ENCODE measurements around the gene TAF4. TPM values are rescaled to one million over a fixed set of nuclear protein-coding genes. Genes with fewer than 3 reads are reported as not detected.
"Not testable (repeated sequence)": the region's sequence is repeated elsewhere in the genome, so short reads cannot be mapped to it uniquely, and the experiment has no call there.

Gene TAF4
- total RNA-seq, 1 experiment from 2014 or later, result 6.1 TPM

DNA sequence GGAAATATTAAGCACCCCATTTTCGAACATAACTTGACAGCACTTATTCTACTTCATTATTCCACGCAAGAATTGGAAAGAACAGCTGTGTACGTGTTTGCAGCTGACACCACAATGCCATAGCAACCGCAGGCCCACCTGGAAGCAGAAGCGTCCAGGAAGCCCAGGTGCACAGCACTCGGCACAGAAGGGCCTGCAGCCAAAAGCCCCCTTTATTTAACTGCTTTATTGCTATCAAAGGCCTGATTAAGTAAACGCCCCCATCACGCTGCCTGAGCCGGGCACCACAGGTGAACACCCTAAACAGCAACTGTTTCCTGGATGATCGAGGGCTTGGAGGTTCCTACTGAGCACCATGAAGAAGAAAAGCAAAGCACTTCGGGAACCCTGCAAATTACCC is 6.3 kb downstream of the TAF4 start:
- no peak for DNase-seq (ENCODE audit: low read depth)

DNA sequence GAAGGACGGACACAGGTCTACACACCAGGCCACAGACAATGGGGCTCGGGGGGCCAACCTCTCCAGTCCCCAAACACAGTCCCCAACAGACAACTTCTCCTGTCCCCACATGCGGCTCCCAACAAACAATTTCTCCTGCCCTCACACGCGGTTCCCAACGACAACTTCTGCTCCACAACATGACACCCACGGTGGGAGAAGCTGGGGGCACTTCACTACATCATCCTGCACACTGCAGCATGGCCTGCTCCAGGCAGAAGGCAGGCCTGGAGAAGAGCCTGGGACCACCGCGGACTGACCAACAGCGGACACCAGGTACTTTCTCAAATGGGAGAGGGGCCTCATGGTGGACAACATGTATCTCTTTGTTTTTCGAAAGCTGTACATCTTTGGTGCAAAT is 6.7 kb downstream of the TAF4 start:
- DNase-seq (ENCODE audit: low read depth), result no peak

DNA sequence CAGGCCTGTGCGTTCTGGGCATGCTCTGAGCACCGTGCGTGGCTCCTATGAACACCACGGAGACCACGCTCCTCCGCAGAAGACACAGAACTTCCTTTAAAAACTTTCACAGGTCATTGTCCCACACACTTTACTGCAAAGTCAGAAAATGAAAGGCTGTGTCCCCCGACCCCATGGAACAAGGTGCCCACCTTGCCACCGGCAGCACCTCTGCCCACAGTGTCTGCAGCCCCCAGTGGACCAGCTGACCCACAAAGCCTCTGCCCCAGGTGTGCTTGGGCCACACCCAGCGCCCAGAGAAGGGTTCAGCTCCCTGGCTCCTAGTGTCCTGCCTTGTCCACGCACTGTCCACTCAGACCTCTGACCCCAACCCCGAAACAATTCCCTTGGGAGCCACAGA is 8.7 kb downstream of the TAF4 start:
- no peak for DNase-seq (ENCODE audit: low read depth)

DNA sequence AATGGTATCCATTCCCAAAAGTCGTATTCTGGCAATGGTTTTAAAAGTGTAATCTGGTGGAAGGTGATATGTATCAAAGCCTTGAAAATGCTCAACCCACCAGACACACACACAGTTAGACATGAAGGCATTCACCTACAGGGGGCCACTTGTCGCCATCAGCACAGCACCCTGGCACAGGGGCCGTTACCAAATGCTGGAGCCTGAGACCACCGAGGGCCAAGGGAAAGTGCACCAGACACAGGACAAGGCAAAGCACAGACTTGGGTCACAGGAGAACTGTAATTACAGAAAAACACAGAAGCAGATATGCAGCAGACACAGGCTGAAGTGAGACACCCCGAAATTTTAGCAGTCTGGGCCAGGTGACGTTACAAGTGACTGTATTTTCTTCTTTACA is 9.3 kb downstream of the TAF4 start:
- DNase-seq (ENCODE audit: low read depth), result no peak

DNA sequence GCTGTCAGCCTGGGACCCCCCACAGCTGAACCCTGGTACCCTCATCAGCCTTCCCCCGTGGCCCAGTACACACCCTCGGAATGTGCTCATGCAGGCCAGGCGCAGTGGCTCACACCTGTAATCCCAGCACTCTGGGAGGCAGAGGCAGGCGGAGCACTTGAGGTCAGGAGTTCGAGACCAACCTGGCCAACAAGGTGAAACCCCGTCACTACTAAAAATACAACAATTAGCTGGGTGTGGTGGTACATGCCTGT is 9.9 kb downstream of the TAF4 start:
- not testable (repeated sequence) for DNase-seq (ENCODE audit: low read depth)

DNA sequence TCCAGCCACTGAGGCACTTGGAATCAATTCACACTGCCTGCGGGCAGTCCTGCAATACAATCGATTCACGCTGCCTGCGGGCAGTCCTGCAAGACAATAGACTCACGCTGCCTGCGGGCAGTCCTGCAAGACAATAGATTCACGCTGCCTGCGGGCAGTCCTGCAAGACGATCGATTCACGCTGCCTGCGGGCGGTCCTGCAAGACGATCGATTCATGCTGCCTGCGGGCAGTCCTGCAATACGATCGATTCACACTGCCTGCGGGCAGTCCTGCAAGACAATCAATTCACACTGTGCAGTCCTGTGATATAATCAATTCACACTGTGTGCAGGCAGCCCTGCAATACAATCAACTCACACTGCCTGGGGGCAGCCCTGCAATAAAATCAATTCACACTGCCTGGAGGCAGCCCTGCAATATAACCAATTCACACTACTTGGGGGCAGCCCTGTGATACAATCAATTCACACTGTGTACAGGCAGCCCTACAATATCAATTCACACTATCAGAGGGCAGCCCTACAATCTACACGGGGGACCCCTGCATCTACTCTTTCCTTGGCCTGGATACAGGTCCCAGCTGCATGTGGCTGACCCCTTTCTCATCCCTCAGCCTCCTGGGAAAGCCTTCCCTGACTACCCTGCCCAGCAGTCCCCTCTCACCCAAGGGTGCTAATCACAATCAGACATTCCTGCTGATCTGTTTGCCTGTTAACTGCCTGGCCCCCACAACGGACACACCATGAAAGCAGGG is 10.4 kb downstream of the TAF4 start:
- no peak for DNase-seq (ENCODE audit: low read depth)

DNA sequence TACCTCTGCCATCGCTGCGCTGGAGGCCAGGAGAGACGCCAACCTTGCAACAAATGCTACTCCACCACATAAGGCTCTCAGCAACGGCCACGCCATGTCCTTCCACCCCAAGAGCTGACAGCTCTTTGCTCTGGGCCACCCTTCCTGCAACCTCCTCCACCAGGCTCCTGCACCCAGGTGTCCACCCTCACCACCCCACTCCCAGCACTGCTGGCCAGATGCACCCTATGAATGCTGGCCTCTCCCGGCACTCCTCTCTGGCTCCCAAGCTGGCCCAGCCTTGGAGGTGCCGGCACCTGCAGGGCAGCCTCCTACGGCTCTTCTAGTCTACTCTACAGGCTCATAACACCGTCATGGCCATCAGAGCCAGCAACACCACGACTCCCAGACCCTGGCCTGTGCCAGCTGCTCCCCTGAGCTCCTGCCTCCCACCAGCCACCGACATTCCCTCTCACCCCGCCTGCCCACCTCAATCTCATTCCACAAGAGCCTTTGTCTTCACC is 11.2 kb downstream of the TAF4 start:
- no peak for DNase-seq (ENCODE audit: low read depth)

DNA sequence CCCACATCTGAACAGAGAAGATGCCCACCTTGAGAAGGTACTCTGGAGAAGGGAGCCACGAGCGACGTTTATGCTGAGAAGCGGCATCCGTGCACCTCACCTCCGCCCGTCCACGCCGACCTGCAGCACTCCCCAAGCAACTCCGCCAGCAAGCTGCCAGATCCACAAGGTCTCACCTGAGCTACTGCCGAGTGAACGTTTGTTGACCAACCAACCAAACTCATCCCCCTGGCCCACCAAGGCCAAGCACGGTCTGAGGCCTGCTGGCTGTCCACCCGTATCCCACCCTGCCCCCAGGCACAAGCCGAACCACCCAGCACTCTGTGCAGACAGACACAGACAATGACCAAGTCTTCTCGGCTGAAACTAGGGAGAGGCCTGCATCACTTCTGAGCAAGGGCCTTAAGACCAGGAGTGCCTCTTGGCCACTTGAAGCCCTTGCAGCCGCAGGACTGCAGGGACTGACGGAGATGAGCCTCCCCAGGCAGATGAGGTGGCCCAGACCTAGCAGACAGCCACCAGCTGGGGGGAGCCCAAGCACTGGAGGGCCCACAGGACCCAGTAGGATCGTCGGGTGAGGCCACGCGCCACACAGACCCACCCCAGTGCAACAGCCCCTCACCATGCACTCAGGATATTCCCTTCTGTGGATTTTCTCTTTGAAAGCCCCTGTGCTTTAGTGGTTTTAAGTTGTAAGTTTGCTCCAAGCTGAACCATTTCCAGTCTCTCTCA is 12.1 kb downstream of the TAF4 start:
- DNase-seq (ENCODE audit: low read depth), result no peak

DNA sequence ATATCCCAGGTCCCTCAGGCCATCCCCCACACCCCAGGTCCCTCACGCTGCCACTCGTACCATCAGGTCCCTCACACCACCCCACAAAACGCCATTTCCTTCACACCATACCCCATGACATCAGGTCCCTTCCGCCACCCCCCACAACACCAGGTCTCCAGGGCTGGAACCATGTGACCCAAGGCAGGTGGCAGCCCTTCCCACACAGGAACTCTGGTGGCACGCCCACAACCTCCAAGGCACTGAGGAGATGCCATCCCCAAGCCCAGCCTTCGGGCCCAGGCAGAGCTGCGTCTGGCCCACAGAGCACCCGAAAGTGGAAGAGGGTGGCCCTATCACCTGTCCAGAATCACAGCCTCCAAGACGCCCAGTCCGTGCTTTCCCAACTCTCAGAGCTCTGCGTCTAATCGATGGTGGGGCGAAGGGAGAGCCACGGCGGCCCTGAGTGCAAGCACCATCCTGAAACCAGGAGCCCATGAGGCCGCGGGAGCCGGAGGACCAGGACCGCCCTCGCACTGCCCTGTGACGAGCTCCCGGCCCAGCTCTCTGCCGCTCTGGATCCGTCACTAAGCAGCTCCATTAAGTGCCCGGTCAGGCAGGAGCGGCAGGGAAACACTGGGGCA is 12.7 kb downstream of the TAF4 start:
- DNase-seq (ENCODE audit: low read depth), result no peak

DNA sequence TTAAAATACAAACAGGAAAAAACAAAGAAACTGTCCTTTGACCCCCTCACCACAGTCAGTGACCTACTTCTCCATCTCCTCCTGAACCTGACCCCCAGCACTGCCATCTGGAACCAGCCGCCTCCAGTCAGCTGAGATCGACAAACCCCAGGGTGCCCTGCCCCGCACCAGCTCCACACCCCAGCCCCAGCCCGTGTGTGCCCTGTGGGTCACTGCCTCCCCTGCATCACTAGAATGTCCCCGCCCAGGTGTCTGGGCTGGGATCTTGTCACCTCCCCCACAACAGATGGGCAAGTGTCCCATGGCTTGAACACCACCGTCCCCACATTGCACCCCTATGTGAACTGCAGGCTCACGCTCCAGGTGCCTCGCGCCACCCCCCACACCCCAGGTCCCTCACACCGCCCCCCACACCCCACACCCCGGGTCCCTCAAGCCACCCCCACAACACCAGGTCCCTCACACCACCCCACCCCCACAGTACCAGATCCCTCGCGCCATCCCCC is 13.3 kb downstream of the TAF4 start:
- DNase-seq (ENCODE audit: low read depth), result no peak

DNA sequence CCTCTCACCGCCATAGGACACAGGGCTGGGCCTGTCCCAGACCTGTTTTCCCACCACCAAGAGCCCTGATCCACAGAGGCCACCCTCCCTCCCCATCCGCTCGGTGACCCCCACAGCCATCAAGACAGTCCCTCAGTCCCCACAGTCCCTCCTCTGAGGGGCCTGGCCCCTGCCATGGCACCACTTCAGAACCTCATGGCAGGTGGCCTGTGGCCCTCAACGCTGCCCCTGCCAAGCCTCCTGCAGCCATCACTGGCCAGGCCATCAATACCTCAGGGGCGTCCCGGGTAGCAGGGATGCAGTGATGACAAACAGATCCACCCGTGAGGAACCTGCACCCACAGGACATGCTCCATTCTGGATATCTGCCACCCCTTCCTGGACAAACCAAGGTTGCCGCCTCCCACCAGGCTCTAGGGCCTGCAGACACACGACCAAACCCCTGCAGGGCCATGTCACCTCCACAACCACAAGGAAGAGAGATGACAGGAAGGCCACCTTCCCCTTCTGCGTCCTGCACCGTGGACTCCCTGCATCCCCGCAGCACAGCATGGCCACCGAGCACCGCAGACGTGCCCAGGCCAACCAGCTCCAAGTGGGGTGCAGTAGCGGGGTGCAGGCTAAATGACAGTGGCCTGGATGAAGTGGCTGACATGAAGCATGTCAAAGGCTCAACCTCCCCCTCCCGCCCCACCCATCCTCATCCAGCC is 14.0 kb downstream of the TAF4 start:
- no peak for DNase-seq (ENCODE audit: low read depth)

DNA sequence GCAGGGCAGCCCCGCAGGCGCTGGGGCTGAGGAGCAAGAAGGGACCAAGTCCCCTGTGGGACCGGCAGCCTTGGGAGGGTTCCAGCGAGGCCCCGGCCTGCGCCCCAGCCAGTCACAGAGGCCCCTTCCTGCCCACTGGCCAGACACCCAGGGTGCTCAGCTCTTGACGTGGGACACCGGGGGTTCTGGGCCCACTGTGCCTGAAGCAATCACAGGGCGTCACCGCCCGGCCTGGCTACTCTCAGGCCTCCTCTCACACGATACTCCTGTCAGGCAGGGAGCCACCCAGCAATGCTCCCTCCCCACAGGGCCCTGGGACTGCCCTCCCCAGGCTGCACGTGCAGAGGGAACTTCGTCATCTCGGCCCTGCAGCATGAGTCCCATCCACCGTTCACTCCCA is 14.5 kb downstream of the TAF4 start:
- DNase-seq (ENCODE audit: low read depth), result no peak

DNA sequence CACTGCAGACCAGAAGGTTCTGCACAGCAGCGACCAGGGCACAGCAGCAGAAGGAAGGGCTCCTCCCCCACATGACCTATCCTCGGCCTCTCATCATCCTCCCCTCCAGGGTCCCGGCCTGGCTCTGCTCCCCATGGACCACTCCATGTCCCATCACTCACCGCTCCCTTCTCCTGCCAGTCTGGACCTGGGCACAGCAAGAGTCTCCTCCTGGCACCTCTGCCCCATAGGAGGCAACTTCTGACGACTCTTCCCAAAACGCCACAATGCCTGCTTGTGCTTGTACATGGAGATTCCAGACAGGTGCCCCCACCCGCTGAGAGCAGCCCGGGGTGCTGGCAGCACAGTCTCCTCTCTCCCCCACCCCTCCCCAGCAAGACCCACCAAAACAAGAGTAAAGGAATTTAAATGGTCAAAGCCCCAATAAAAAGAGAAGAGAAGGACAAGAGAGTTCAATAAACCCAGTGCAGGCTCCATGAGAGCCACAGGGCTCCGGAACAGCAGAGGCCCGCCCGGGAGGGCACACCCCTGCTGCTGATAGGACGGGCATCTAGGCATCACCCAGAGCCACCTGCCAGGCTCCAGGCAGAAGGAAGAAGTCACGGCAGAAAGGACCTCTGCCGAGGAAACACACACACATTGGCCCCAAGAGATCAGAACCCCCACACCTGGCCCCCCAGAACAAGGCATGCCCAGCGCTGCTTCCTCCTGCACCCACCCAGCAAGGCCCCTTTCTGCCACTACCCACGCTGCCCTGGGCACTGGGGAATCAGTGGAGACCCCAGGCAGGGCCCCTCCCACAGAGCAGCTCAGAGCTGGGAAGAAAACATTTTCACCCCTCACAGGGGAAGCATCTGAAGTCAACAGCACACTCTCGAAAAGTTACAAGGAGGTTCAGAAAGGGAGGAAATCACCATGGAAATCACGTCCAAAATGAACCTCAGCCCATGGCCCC is 15.2 kb downstream of the TAF4 start:
- DNase-seq (ENCODE audit: low read depth), result no peak

DNA sequence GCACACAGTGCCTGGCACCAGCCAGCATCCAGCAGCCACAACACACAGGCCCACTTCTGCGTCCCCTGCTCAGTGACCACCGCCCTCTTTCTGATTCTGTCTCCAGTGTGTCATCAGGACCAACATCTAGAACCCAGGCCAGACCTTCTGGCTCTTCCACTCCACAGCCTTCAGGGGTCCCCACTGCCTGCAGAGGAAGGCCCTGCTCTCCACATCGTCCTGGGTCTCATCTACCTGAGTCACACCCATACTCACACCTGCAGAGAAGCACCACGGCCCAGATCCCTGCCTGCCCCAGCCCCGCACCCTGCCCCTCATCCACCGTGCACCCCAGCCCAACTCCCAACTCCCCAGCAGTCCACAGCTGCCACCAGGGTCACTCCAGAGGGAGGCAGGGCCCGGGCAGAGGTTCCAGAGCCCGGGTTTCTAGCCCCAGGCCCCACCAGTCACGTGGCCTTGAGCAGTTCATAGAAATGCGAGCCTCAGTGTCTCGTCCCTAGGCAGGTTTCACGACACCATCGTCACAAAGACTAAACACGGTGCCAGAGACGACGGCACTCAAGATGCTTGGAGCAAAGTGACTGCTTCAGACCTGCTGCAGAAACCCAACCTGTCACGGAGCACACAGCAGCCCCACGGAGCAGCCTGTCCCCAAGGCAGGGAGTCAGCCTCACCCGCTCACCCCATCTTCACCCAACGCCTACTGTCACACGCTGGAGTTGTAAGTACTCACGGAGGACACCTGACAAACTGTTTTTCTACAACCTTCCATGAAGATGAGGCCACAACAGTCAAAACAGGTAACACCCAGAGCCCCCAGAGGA is 16.1 kb downstream of the TAF4 start:
- DNase-seq (ENCODE audit: low read depth), result no peak

DNA sequence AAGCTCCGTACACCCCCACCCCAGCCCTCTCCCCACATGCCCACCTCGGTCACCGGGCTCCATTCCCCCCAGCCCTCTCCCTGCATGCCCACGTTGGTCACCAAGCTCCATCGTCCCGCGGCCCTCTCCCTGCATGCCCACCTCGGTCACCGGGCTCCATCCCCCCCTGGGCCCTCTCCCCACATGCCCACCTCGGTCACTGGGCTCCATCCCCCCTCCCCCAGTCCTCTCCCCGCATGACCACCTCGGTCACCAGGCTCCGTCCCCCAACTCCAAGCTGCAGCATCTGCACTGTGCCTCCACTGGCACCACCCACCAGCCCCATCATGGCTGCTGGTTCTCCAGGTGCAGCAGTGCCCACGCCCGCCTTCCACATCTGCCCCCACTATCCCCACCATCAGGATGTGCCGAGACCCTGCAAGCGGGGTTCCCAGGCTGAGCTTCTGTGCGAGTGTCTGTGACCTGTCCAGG is 16.8 kb downstream of the TAF4 start:
- DNase-seq (ENCODE audit: low read depth), result no peak

DNA sequence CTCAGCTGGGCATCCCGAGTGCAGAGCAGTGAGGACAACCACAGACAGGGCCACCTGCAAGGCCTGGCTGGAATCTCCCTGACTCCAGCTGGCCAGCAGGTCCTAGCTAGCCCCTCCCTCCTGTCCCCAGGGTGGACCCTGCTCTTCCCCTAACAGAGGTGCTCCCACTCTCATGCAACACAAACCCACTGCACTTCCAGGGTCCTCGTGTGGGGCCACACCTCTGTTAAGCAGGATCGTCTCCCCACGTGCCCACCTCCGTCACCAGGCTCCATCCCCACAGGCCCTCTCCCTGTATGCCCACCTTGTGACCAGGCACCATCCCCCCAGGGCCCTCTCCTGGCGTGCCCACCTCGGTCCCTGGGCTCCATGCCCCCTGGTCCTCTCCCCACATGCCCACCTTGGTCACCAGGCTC is 17.3 kb downstream of the TAF4 start:
- DNase-seq (ENCODE audit: low read depth), result no peak

DNA sequence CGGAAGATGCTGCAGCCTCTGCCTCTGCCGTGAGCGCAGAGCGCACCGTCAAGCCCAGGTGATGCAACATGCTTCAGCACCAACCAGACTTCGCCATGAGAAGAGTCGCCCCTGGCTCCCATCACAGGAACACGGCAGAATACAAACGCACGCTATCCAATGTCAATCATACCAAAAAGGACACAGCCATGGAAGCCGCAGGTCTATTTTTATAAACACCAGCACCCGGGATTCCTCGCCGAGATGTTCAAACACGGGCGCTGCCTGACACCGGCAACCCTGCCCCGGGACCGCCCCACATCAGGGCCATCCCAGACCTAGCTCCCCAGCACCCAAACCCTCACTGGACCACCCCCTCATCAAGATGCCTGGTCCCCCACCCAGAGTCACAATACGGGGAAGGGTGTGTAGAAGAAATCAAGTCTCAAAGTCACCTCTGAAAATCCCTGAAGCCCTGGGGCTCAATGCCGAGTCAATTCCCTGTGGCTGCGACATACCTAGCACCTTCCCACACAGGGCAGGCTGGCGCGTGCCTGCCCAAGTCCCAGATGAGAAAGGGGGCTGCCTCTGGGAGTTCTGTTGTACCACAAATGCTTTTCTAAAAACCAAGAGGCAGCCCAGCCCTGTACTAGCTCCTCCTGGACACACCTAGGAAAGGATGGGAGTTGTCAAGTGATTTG is 17.9 kb downstream of the TAF4 start:
- no peak for DNase-seq (ENCODE audit: low read depth)

DNA sequence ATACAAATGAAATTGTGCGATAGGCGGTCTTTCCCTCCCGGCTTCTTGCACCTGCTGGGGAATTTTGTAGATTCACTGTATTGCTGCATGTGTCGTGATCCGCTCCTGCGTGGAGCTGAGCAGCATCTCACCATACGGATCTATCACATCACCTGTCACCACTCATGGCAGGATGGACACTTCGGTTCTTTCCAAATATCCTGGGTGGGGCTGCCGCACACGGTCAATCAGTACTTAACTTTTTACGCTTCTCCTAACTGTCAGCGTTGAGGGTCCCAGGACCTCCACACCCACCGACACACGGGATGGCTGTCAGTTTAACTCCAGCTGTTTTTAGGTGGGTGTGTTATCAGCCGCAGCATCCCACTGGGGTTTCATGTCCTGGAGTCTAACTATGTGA is 19.2 kb downstream of the TAF4 start:
- no peak for DNase-seq (ENCODE audit: low read depth)
